H1 (cell line): Measurements from ENCODE around the gene PRXL2A. TPM values are rescaled to one million over a fixed set of nuclear protein-coding genes. Genes with fewer than 3 reads are reported as not detected.

Source experiments
- CTCF ChIA-PET: fragments of 300-600 bp; sonication (Branson Sonifier 250); formaldehyde crosslinking; loops from one replicate; lab custom pipeline; 2021; ENCODE audit not compliant: partially characterized antibody; lab: Charles Lee
- POLR2A ChIA-PET: fragments of 300-600 bp; sonication (Branson Sonifier 250); formaldehyde crosslinking; loops from one replicate; lab custom pipeline; 2021; ENCODE audit warnings: inconsistent platforms; ENCODE audit not compliant: partially characterized antibody; lab: Charles Lee
- DNase-seq, 2 experiments: peaks; one replicate each; pipeline versions ENCODE4 v3.0.0 to v3.0.0-alpha.2; 2010 to 2022; ENCODE audit warnings: low spot score in 2 of 2, low read depth in 1 of 2, mixed read lengths in 1 of 2
- FAIRE-seq: peaks from 2 replicates; lab custom pipeline; 2011; peaks lifted over from hg19 to GRCh38; lab: Jason Lieb, UNC
- H2AFZ ChIP-seq: 2 replicates; pipeline ENCODE4 v1.8.1; 2012; ENCODE audit warnings: low read length, inconsistent platforms
- H2AK5ac ChIP-seq: 2 replicates; pipeline ENCODE4 v1.6.1; 2013; ENCODE audit warnings: low read depth, low read length
- H2BK120ac ChIP-seq: replicated peaks from 2 replicates; pipeline ENCODE3; 2013; ENCODE audit warnings: low read depth, low read length, inconsistent platforms
- H2BK12ac ChIP-seq: 2 replicates; pipeline ENCODE4 v1.6.1; 2013; ENCODE audit warnings: low read depth, low read length
- H2BK15ac ChIP-seq: 2 replicates; pipeline ENCODE4 v1.6.1; 2013; ENCODE audit warnings: low read length
- H2BK20ac ChIP-seq: 2 replicates; pipeline ENCODE4 v1.6.1; 2013; ENCODE audit warnings: low read length
- H2BK5ac ChIP-seq: 2 replicates; pipeline ENCODE4 v1.6.1; 2013; ENCODE audit warnings: low read depth, low read length
- H3K14ac ChIP-seq: 2 replicates; pipeline ENCODE4 v1.6.1; 2013; ENCODE audit warnings: inconsistent platforms; ENCODE audit not compliant: insufficient read length
- H3K18ac ChIP-seq: 2 replicates; pipeline ENCODE4 v1.6.1; 2013; ENCODE audit warnings: low read length; ENCODE audit errors: extremely low read depth
- H3K23ac ChIP-seq: 2 replicates; pipeline ENCODE4 v1.6.1; 2013; ENCODE audit warnings: inconsistent platforms; ENCODE audit not compliant: insufficient read length
- H3K23me2 ChIP-seq: 2 replicates; pipeline ENCODE4 v1.6.1; 2013; ENCODE audit warnings: low read depth, low read length
- H3K27ac ChIP-seq: 2 replicates; pipeline ENCODE4 v1.6.1; 2011; ENCODE audit warnings: low read depth, low read length, inconsistent platforms
- H3K27me3 ChIP-seq, 4 experiments: replicated peaks in 1 of 4; 1 replicate in 1 of 4; 2 replicates in 3 of 4; pipeline versions ENCODE4 v1.6.1 to v1.8.1; 2011 to 2013; ENCODE audit warnings: low read length in 3 of 4, mild to moderate bottlenecking in 3 of 4, inconsistent platforms in 2 of 4, mixed read lengths in 2 of 4, moderate library complexity in 1 of 4; ENCODE audit not compliant: control insufficient read depth in 3 of 4, insufficient read depth in 3 of 4; ENCODE audit errors: extremely low read depth in 1 of 4
- H3K36me3 ChIP-seq, 4 experiments: 2 replicates each; pipeline versions ENCODE4 v1.6.1 to v1.8.1; 2011 to 2013; ENCODE audit warnings: mild to moderate bottlenecking in 4 of 4, low read length in 3 of 4, moderate library complexity in 2 of 4, control low read depth in 1 of 4, inconsistent platforms in 1 of 4; ENCODE audit not compliant: insufficient read depth in 4 of 4, control insufficient read depth in 2 of 4
- H3K4ac ChIP-seq: replicated peaks from 2 replicates; pipeline ENCODE3; 2013; ENCODE audit warnings: low read length, low read depth, mixed read lengths, inconsistent platforms; ENCODE audit not compliant: insufficient read length
- H3K4me1 ChIP-seq, 4 experiments: replicated peaks in 1 of 4; 1 replicate in 1 of 4; 2 replicates in 3 of 4; pipeline versions ENCODE4 v1.6.1 to v1.8.1; 2011 to 2013; ENCODE audit warnings: low read length in 3 of 4, inconsistent platforms in 2 of 4, mixed read lengths in 1 of 4; ENCODE audit not compliant: insufficient read depth in 4 of 4, control insufficient read depth in 3 of 4
- H3K4me2 ChIP-seq, 2 experiments: 2 replicates each; pipeline versions ENCODE4 v1.6.1 to v1.8.1; 2011 to 2013; ENCODE audit warnings: low read depth in 2 of 2, low read length in 2 of 2, control low read depth in 1 of 2, inconsistent platforms in 1 of 2, mild to moderate bottlenecking in 1 of 2; ENCODE audit not compliant: insufficient read depth in 1 of 2
- H3K4me3 ChIP-seq, 4 experiments: fragments of 200-600, 300-600 bp in 1 of 4; sonication (generic), shearing (Covaris generic), sonication (Bioruptor Twin) in 1 of 4; 2 replicates each; pipeline versions ENCODE4 v1.5.1 to v1.8.1; 2011 to 2016; ENCODE audit warnings: low read length in 4 of 4, low read depth in 3 of 4, control low read depth in 2 of 4, inconsistent platforms in 2 of 4, mild to moderate bottlenecking in 2 of 4, mixed read lengths in 1 of 4, moderate library complexity in 1 of 4; ENCODE audit not compliant: insufficient read depth in 2 of 4; ENCODE audit errors: extremely low read depth in 1 of 4
- H3K56ac ChIP-seq: replicated peaks from 2 replicates; pipeline ENCODE3; 2013; ENCODE audit warnings: low read depth, mild to moderate bottlenecking, mixed read lengths, low read length, inconsistent platforms; ENCODE audit not compliant: insufficient read length
- H3K79me1 ChIP-seq: 2 replicates; pipeline ENCODE4 v1.6.1; 2013; ENCODE audit warnings: low read depth, low read length, control low read depth
- H3K79me2 ChIP-seq, 2 experiments: 2 replicates each; pipeline versions ENCODE4 v1.6.1 to v1.8.1; 2012 to 2013; ENCODE audit warnings: low read length in 2 of 2, mild to moderate bottlenecking in 2 of 2, inconsistent platforms in 1 of 2; ENCODE audit not compliant: insufficient read depth in 2 of 2, control insufficient read depth in 1 of 2
- H3K9ac ChIP-seq, 4 experiments: replicated peaks in 1 of 4; 1 replicate in 1 of 4; 2 replicates in 3 of 4; pipeline versions ENCODE4 v1.6.1 to v1.8.1; 2011 to 2013; ENCODE audit warnings: low read depth in 3 of 4, low read length in 3 of 4, control low read depth in 2 of 4, mild to moderate bottlenecking in 2 of 4, moderate library complexity in 2 of 4, inconsistent platforms in 1 of 4; ENCODE audit errors: extremely low read depth in 1 of 4
- H3K9me3 ChIP-seq, 2 experiments: 2 replicates each; pipeline versions ENCODE4 v1.6.1 to v1.8.1; 2012 to 2013; ENCODE audit warnings: mild to moderate bottlenecking in 2 of 2, moderate library complexity in 2 of 2, control low read depth in 1 of 2, inconsistent platforms in 1 of 2, low read depth in 1 of 2, low read length in 1 of 2, mixed read lengths in 1 of 2; ENCODE audit not compliant: insufficient read depth in 2 of 2
- H4K20me1 ChIP-seq, 2 experiments: replicated peaks in 1 of 2; 2 replicates each; pipeline versions ENCODE3 to v1.8.1; 2011 to 2013; ENCODE audit warnings: inconsistent platforms in 2 of 2, low read length in 2 of 2, mild to moderate bottlenecking in 1 of 2; ENCODE audit not compliant: insufficient read depth in 2 of 2, control insufficient read depth in 1 of 2
- H4K5ac ChIP-seq: 2 replicates; pipeline ENCODE4 v1.6.1; 2013; ENCODE audit warnings: low read length, low read depth, mixed read lengths, inconsistent platforms; ENCODE audit not compliant: insufficient read length
- H4K8ac ChIP-seq: 2 replicates; pipeline ENCODE4 v1.8.0; 2013; ENCODE audit warnings: mild to moderate bottlenecking, moderate library complexity, low read length, inconsistent platforms; ENCODE audit not compliant: insufficient read depth; ENCODE audit errors: extremely low read depth
- H4K91ac ChIP-seq: replicated peaks from 2 replicates; pipeline ENCODE3; 2013; ENCODE audit warnings: low read length, mixed read lengths, inconsistent platforms; ENCODE audit not compliant: insufficient read length
- ATF2 ChIP-seq: IDR thresholded peaks from 2 replicates; pipeline ENCODE4 v1.6.1; 2012; ENCODE audit warnings: low read length, inconsistent platforms
- GTF2F1 ChIP-seq: IDR thresholded peaks from 2 replicates; pipeline ENCODE4 v1.6.1; 2012; ENCODE audit warnings: low read depth, low read length, improper control_type of control experiment, borderline replicate concordance
- KDM1A ChIP-seq: fragments of 200-600, 300-600 bp; sonication (generic); IDR thresholded peaks from 2 replicates; pipeline ENCODE4 v1.7.1; 2016; ENCODE audit warnings: mild to moderate bottlenecking, low read length, borderline replicate concordance
- KDM4A ChIP-seq: IDR thresholded peaks from one replicate; pipeline ENCODE4 v1.7.1; 2012; ENCODE audit warnings: low read depth, mild to moderate bottlenecking, moderate library complexity, low read length, inconsistent platforms; ENCODE audit not compliant: severe bottlenecking
- POLR2A ChIP-seq, 2 experiments: IDR thresholded peaks; 1 replicate in 1 of 2; 2 replicates in 1 of 2; pipeline ENCODE4 v1.6.1; 2011; ENCODE audit warnings: low read depth in 2 of 2, low read length in 2 of 2, mild to moderate bottlenecking in 2 of 2; ENCODE audit errors: control extremely low read depth in 1 of 2
- RBBP5 ChIP-seq: IDR thresholded peaks from 2 replicates; pipeline ENCODE4 v1.7.1; 2012; ENCODE audit warnings: low read depth, mild to moderate bottlenecking, inconsistent platforms, low read length, moderate library complexity, borderline replicate concordance
- RFX5 ChIP-seq: IDR thresholded peaks from 2 replicates; pipeline ENCODE4 v1.6.1; 2011; ENCODE audit warnings: low read depth, low read length, improper control_type of control experiment, borderline replicate concordance
- RNF2 ChIP-seq: fragments of 200-900, 300-1000 bp; sonication (generic); IDR thresholded peaks from 2 replicates; pipeline ENCODE4 v1.7.1; 2016; ENCODE audit warnings: borderline replicate concordance, low read depth, mild to moderate bottlenecking, antibody characterized with exemption, low read length; ENCODE audit not compliant: poor library complexity, severe bottlenecking; ENCODE audit errors: missing control alignments
- SP1 ChIP-seq: IDR thresholded peaks from 2 replicates; pipeline ENCODE4 v1.6.1; 2011; ENCODE audit warnings: low read depth, low read length
- TEAD4 ChIP-seq: IDR thresholded peaks from 2 replicates; pipeline ENCODE4 v1.6.1; 2012; ENCODE audit warnings: low read depth, low read length, inconsistent platforms, mixed read lengths
- WGBS, 2 experiments: shearing (Covaris generic) in 1 of 2; methylation state at CpG; one replicate each; pipeline versions ENCODE4 v1.1.6 to v1.1.7; 2013 to 2015; ENCODE audit warnings: low lambda C conversion rate in 2 of 2, mixed read lengths in 2 of 2, inconsistent platforms in 1 of 2, low coverage in 1 of 2, missing lambda C conversion rate in 1 of 2; ENCODE audit not compliant: insufficient replicate concordance in 2 of 2, insufficient coverage in 1 of 2, insufficient read length in 1 of 2; ENCODE audit errors: extremely low coverage in 1 of 2, missing lambda C conversion rate in 1 of 2; 5-methylcytosine and 5-hydroxymethylcytosine counted together
- polyA plus RNA-seq, 7 experiments: library from polyadenylated mRNA; depleted of rRNA in 3 of 7; stranded (reverse) in 5 of 7; unstranded in 2 of 7; fragments of >200 nt in 5 of 7; fragments of 200-250 nt in 2 of 7; gene quantifications; 1 replicate in 5 of 7; 2 replicates in 1 of 7; 4 replicates in 1 of 7; pipeline versions ENCODE4 v1.2.1 to v1.2.3, GENCODE V29; 2011 to 2013; ENCODE audit warnings: missing spikeins in 2 of 7, mixed read lengths in 2 of 7
- total RNA-seq: library from RNA; stranded (reverse); fragmentation: NEBNext Ultra II Directional; extraction: Animal tissue kit (Norgen Biotek cat#: 25700); gene quantifications from 2 replicates; pipeline ENCODE4 v1.2.1, GENCODE V29; 2021

PRXL2A gene
- total and polyA plus RNA-seq, 2 of the 8 experiments (the other 6 are each of a cell fraction or from before 2014, with no cell fraction given), result 13.4 to 58.3 TPM

GRCh38 chr10:80473096-80473657, 64.8 kb downstream of the PRXL2A start:
- ChIA-PET POLR2A (interaction anchor here (0.9 kb wide), 1 partner anchor 10 kb away, joined by 3 read pairs; no protein-coding TSS in a partner anchor), CTCF (interaction anchor here (0.7 to 38.4 kb wide), 5 partner anchors 14 to 1064 kb away, joined by 3 to 1263 read pairs (median 7); partner anchors contain the start of gene TSPAN14)
- no peak overlapping the region for H4K91ac ChIP-seq
- peaks cover 0 to 84% of the 10 kb centered on the region in 2 experiments for H3K79me2 ChIP-seq
- H3K36me3 ChIP-seq, result peaks cover 0 to 3% (median 0%) of the 10 kb centered on the region in 4 experiments; a peak in 3 of 8 replicates
- no peak overlapping the region for H3K9ac ChIP-seq
- no peak overlapping the region for H3K18ac ChIP-seq
- no peak overlapping the region for H3K14ac ChIP-seq
- H3K56ac ChIP-seq, result no peak overlapping the region
- no peak overlapping the region for H2BK20ac ChIP-seq
- no peak overlapping the region for H3K4me3 ChIP-seq
- H2AK5ac ChIP-seq, result no peak overlapping the region
- no peak overlapping the region for H2BK15ac ChIP-seq
- no peak overlapping the region for H4K5ac ChIP-seq
- H2AFZ ChIP-seq, result no peak overlapping the region
- no peaks in the 10 kb centered on the region for H3K9me3 ChIP-seq
- H2BK120ac ChIP-seq, result no peak overlapping the region
- no peak overlapping the region for H2BK12ac ChIP-seq
- no peak overlapping the region for H3K4me2 ChIP-seq
- peaks cover 0 to 11% (median 4%) of the 10 kb centered on the region in 4 experiments; a peak in 4 of 7 replicates for H3K27me3 ChIP-seq
- FAIRE-seq, result no peak
- no peaks in the 10 kb centered on the region for H3K23me2 ChIP-seq
- H3K4ac ChIP-seq, result no peak overlapping the region
- H4K20me1 ChIP-seq, result peaks cover 26 to 45% of the 10 kb centered on the region in 2 experiments
- H3K4me1 ChIP-seq, result peaks cover 2 to 23% (median 11%) of the 10 kb centered on the region in 4 experiments; a peak in 6 of 7 replicates
- peaks cover 11% of the 10 kb centered on the region for H3K79me1 ChIP-seq
- no peak for DNase-seq
- WGBS, 2 experiments, result 84% methylated on average over 3 of the region's 3 CpGs; no CpG with 5 or more reads in 1 of the 2 experiments
- H3K23ac ChIP-seq, result no peak overlapping the region
- no peak overlapping the region for H3K27ac ChIP-seq
- no peak overlapping the region for H2BK5ac ChIP-seq
- no peak overlapping the region for H4K8ac ChIP-seq
- TF ChIP-seq KDM4A (no peak), RBBP5 (no peak), GTF2F1 (no peak), KDM1A (no peak), ATF2 (no peak), RFX5 (no peak), TEAD4 (no peak), RNF2 (no peak), POLR2A (IDR thresholded peaks at IDR 0.05; ENCODE audit: control extremely low read depth in 1 of 2, low read depth in 2 of 2, low read length in 2 of 2) (no peak), SP1 (no peak)
